Measurements from ENCODE around the gene NRIP3.
A peak's percentile ranks its signal among the peaks of the same experiment; 100 is the strongest.
"Not testable (repeated sequence)": the region's sequence is repeated elsewhere in the genome, so short reads cannot be mapped to it uniquely, and the experiment has no call there.

NRIP3 gene

DNA sequence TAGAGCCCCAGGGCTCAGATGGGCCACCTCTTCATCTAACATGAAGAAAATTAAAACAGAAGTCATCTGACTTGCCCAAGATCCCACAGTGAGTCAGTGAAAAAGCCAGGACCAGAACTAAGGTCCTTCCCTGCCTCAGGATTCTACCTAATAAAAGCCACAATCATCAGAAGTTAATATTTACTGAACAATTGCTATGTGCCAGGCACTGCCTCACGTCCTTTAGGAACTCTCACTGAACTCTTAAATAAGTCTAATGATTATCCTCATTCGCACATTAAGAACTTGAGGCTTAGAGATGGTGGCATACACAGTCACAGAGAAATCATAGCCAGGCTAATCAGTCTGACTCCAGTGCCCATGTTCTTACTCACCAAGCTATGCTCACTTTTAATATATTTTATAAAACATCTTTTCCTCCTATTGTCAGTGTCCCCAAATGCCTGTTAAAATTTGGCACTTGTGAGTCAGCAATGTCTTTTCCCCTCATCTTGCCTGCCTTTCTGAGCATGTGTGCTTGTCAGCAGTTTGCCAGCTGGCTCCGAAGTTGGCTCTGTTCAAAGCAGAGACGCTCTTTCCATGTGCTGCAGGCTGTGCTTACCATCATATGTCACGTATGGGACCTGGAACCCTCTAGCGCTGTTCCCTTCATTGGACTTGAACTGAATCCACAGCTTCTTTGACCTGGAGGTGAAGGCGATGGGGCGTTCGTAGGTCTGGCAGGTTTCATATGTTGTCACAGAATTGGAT lies 21.5 kb upstream of the NRIP3 start:
- no peaks in the 10 kb centered on the region for H3K27me3 Mint-ChIP-seq
- no peak overlapping the region for H3K27ac Mint-ChIP-seq
- H3K36me3 Mint-ChIP-seq = no peaks in the 10 kb centered on the region
- no peak overlapping the region for H3K4me3 Mint-ChIP-seq
- H3K9me3 Mint-ChIP-seq = no peaks in the 10 kb centered on the region
- no peaks in the 10 kb centered on the region for H3K4me1 Mint-ChIP-seq

DNA sequence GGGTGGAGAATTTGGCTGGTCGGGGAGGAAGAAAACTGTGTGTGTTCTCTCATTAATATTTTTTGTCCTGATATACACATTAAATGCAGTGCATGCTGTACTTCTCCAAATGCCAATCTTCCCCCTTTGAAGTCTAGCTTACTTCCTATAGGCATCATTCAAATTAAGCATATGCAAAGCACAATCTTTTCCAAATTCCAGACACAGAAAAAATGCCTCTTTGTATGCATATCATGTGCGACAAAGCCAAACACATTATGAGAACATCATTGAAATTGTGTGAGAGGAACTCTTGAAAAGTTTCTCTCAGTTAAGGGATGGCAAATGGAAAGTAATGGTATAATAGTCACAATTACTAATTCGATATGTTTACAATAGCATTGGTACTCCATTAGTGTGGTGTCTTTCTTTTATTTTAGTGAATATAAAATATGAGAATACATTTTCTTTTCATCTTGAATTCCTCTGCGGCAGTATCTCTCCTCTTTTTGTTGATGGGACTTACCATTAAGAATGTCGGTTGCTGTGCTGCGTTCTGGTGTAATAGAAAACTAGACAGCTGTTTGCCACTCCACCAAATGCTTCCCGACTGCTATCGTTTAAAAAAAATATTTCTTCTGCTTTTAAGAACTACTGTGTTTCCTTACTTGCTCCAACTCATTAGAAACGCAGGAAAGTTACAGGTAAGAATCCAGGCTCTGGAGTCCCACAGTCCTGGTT lies 19.3 kb upstream of the NRIP3 start:
- Mint-ChIP-seq H3K9me3 (no peaks in the 10 kb centered on the region), H3K27ac (no peak overlapping the region), H3K36me3 (no peaks in the 10 kb centered on the region)

DNA sequence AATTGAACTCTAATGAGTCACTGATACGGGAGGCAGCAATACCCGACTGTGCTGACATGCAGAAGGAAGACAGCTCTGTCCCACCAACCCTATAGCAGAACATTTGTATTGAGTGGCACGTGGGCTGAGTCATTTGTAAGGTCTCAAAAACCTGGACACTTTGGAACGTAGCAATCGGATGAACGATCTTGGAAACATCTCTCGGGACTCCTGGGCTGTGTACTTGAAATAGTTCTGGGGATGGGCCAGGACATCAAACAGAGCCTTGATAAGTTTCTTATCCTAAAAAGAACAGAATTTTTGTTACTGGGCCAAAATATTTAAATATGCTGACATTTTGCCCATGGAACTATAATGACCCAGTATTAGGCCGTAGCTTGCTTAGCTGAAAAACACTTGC lies 17.1 kb upstream of the NRIP3 start:
- no peaks in the 10 kb centered on the region for H3K9me3 Mint-ChIP-seq
- no peaks in the 10 kb centered on the region for H3K27me3 Mint-ChIP-seq
- H3K36me3 Mint-ChIP-seq = no peaks in the 10 kb centered on the region
- H3K27ac Mint-ChIP-seq = no peak overlapping the region
- H3K4me1 Mint-ChIP-seq = peaks cover 16% of the 10 kb centered on the region
- no peak overlapping the region for H3K4me3 Mint-ChIP-seq

More for the DNA sequence above, 19.3 kb upstream of the NRIP3 start:
- Mint-ChIP-seq H3K27me3 (no peaks in the 10 kb centered on the region), H3K4me1 (peaks cover 3% of the 10 kb centered on the region), H3K4me3 (no peak overlapping the region)

GRCh38 chr11:9019861-9020260 lies 16.1 kb upstream of the NRIP3 start:
- H3K4me1 Mint-ChIP-seq = peaks cover 16% of the 10 kb centered on the region
- H3K9me3 Mint-ChIP-seq = no peaks in the 10 kb centered on the region
- no peaks in the 10 kb centered on the region for H3K36me3 Mint-ChIP-seq
- H3K4me3 Mint-ChIP-seq = no peak overlapping the region
- no peaks in the 10 kb centered on the region for H3K27me3 Mint-ChIP-seq
- H3K27ac Mint-ChIP-seq = no peak overlapping the region

DNA sequence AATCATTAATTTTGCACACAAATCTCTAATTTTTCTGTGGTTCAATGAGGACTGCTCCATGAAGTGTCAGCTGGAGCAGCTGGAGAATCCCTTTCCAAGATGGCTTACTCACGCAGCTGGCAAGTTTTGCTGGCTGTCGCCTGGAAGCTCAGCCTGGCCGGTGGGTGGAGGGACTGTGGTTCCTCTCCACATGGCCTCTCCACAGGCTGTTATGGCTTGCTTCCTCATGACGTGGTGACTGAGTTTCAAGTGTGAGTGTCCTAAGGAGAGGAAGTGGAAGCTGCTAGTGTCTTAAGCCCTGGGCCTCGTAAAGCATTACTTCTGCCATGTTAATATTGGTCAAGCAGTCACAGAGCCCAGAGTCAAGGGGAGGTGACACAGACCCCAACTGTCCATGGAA lies 14.0 kb upstream of the NRIP3 start:
- Mint-ChIP-seq H3K4me1 (peaks cover 16% of the 10 kb centered on the region), H3K27ac (no peak overlapping the region), H3K9me3 (no peaks in the 10 kb centered on the region), H3K27me3 (no peaks in the 10 kb centered on the region), H3K36me3 (no peaks in the 10 kb centered on the region), H3K4me3 (no peak overlapping the region)

- Mint-ChIP-seq H3K27ac (no peak overlapping the region), H3K4me3 (no peak overlapping the region), H3K4me1 (peaks cover 16% of the 10 kb centered on the region)
Measured at GRCh38 chr11:9016916-9017642, 13.3 kb upstream of the NRIP3 start.

DNA sequence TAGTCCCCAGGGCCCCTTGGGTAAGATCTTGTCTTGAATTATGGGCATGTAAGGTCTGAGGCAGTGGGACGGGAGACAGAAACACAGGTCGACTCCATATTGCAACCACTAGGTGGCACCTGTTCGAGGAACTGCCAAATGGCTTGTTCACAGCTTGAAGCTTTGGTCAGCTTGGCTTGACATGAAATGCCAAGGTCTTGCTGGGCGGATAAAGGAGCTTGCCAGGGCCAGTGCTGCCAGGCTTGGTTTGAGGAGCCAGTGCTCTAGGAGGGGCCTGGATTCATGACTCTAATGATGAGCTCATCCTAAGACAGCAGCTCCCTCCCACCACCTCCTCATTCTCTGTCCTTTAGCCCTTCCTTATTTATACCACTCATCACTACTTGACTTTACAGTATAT lies 11.9 kb upstream of the NRIP3 start:
- H3K4me3 Mint-ChIP-seq = no peak overlapping the region
- H3K27me3 Mint-ChIP-seq = no peaks in the 10 kb centered on the region
- no peak overlapping the region for H3K27ac Mint-ChIP-seq
- H3K9me3 Mint-ChIP-seq = no peaks in the 10 kb centered on the region
- peaks cover 16% of the 10 kb centered on the region for H3K4me1 Mint-ChIP-seq
- no peaks in the 10 kb centered on the region for H3K36me3 Mint-ChIP-seq

More at GRCh38 chr11:9016916-9017642, 13.3 kb upstream of the NRIP3 start:
- H3K36me3 Mint-ChIP-seq = no peaks in the 10 kb centered on the region
- H3K9me3 Mint-ChIP-seq = no peaks in the 10 kb centered on the region
- H3K27me3 Mint-ChIP-seq = no peaks in the 10 kb centered on the region

- H3K4me3 Mint-ChIP-seq = no peak overlapping the region
- H3K4me1 Mint-ChIP-seq = peaks cover 16% of the 10 kb centered on the region
- H3K27me3 Mint-ChIP-seq = no peaks in the 10 kb centered on the region
- H3K27ac Mint-ChIP-seq = no peak overlapping the region
- H3K9me3 Mint-ChIP-seq = no peaks in the 10 kb centered on the region
- H3K36me3 Mint-ChIP-seq = no peaks in the 10 kb centered on the region
Measured at GRCh38 chr11:9014826-9015225, 11.0 kb upstream of the NRIP3 start.

- Mint-ChIP-seq H3K4me3 (no peak overlapping the region), H3K9me3 (no peaks in the 10 kb centered on the region), H3K27me3 (no peaks in the 10 kb centered on the region), H3K36me3 (no peaks in the 10 kb centered on the region), H3K4me1 (peaks cover 15% of the 10 kb centered on the region), H3K27ac (no peak overlapping the region)
Measured at GRCh38 chr11:9013373-9013772, 9.6 kb upstream of the NRIP3 start.

- H3K27me3 Mint-ChIP-seq, H3K36me3 Mint-ChIP-seq, H3K27ac Mint-ChIP-seq, H3K4me1 Mint-ChIP-seq, H3K9me3 Mint-ChIP-seq, H3K4me3 Mint-ChIP-seq: not testable (repeated sequence)
Measured at GRCh38 chr11:9009538-9009937, 5.7 kb upstream of the NRIP3 start.

DNA sequence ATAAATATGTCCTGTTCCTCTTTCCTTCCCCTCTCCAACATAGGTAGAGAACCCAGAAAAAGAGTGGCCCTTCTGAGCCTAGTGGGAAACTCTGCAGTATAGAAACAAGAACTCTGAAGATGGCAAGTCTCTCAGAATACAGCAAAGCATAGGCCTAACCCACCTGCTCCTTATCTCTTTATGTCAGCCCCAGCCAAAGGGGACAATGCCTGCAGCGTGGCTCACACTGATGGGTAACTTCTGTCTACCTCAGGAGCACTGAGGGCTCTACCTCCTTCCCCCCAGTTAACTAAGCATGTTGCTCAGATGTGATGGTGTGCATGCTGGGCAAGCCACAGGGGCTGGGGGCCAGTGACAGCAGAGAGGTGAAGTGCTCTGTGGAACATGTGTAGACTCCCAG lies 4.9 kb upstream of the NRIP3 start:
- Mint-ChIP-seq H3K27ac (no peak overlapping the region), H3K36me3 (no peaks in the 10 kb centered on the region), H3K4me1 (peaks cover 10% of the 10 kb centered on the region), H3K4me3 (no peak overlapping the region), H3K9me3 (no peaks in the 10 kb centered on the region), H3K27me3 (peaks cover 6% of the 10 kb centered on the region)

GRCh38 chr11:9008011-9008550 lies 4.3 kb upstream of the NRIP3 start:
- no peaks in the 10 kb centered on the region for H3K36me3 Mint-ChIP-seq
- no peak overlapping the region for H3K4me3 Mint-ChIP-seq
- H3K9me3 Mint-ChIP-seq = no peaks in the 10 kb centered on the region
- peaks cover 13% of the 10 kb centered on the region for H3K4me1 Mint-ChIP-seq
- peaks cover 7% of the 10 kb centered on the region for H3K27me3 Mint-ChIP-seq
- no peak overlapping the region for H3K27ac Mint-ChIP-seq

- Mint-ChIP-seq H3K4me3 (peak overlapping the region; percentile 65), H3K27ac (peak overlapping the region; percentile 49), H3K9me3 (no peaks in the 10 kb centered on the region), H3K36me3 (no peaks in the 10 kb centered on the region), H3K4me1 (peaks cover 35% of the 10 kb centered on the region), H3K27me3 (peaks cover 14% of the 10 kb centered on the region)
Measured at GRCh38 chr11:9005087-9005486, 1.3 kb upstream of the NRIP3 start.

DNA sequence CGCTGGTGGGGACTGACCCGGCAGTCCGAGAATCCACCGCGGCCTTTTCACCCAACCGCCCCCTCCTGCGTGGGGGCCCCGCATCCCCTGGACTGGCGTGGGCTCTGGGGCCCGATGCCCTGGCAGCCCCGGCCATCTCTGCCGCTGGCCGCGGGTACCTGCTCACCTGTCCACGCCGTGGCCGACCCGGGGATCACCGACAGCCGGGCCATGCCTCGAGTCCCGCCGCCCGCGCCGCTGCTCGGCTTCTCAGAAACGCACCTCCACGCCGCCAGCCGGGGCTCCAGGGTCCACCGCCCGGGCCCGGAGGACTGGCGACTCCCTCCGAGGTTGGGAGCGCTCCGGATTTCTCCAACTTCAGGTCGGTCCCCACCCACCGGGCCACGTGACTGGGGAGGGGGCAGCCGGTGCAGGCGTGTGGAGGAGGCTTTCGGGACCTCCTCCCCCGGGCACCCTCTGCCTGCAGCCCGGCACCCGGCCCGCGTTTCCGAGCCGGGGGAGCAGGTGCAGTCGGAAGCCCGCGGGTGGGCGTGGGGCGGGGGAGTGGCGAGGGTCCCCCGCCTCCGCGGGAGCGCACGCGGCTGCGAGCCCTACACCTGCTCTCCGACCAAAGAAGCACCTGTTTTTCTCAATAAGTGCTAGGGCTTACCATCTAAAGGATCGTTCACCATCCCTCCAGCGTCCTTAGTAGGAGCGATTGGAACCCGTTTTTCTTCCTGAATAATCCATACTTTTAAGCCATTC lies 554 bp upstream of the NRIP3 start:
- no peaks in the 10 kb centered on the region for H3K9me3 Mint-ChIP-seq
- H3K4me3 Mint-ChIP-seq = peak overlapping the region; percentile 65
- H3K4me1 Mint-ChIP-seq = peaks cover 35% of the 10 kb centered on the region
- peaks cover 18% of the 10 kb centered on the region for H3K27me3 Mint-ChIP-seq
- no peaks in the 10 kb centered on the region for H3K36me3 Mint-ChIP-seq
- peak overlapping the region; percentile 3 for H3K27ac Mint-ChIP-seq

DNA sequence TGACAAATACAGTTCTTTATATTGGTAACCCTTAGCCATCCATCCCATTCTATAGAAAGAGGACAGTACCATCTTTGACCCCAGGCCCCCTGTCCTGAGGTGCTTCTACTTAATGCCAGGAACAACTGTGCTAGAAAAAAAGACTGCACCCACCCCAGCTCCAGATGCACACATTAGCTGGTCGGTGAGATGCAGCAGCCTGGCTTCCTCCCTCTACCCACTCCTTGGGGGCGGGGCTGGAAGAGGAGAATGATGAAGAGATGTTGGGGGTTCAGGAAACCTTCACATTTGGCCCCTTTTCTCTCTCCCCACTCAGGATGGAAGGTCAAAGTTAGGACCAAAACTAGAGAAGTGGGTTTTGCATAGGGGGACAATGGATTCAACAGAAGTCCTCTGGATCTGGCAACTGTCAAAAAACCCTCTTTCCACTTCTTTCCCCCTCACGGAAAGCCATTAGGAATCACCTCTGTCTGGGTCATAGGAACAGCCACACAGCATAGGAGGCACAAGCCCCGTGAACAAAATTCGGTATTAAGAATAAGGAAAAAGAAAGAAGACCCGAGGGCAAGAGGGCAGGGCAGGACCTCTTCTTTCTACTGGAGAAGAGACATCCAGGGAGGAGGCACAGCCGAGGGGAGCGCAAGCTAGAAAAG lies 755 bp downstream of the NRIP3 start:
- H3K27me3 Mint-ChIP-seq = peaks cover 28% of the 10 kb centered on the region
- peaks cover 35% of the 10 kb centered on the region for H3K4me1 Mint-ChIP-seq
- H3K4me3 Mint-ChIP-seq = peak overlapping the region; percentile 86

More for the DNA sequence above, 755 bp downstream of the NRIP3 start:
- Mint-ChIP-seq H3K27ac (peak overlapping the region; percentile 59), H3K36me3 (peaks cover 3% of the 10 kb centered on the region), H3K9me3 (no peaks in the 10 kb centered on the region)

Measured in activated naive CD4-positive, alpha-beta T cell treated with anti-CD3 and anti-CD28 coated beads, Interleukin-2, amount 50 U/mL, for 24 hours (primary cell).